Spleen (tissue), 11 donors: ENCODE measurements around the gene CCDC197. TPM values are rescaled to one million over a fixed set of nuclear protein-coding genes. Genes with fewer than 3 reads are reported as not detected.

Experiments used
- DNase-seq: peaks from one replicate; pipeline ENCODE4 v3.0.0-alpha.2; 2020
- H3K27ac ChIP-seq, 8 donors: fragments of 200-600 bp; sonication (generic) in 7 of 8; 1 replicate in 4 of 8; 2 replicates in 4 of 8; pipeline versions ENCODE4 v1.5.0 to v1.8.0; 2016 to 2021; ENCODE audit warnings: inconsistent platforms in 4 of 8, mild to moderate bottlenecking in 4 of 8, moderate library complexity in 1 of 8
- H3K27me3 ChIP-seq, 7 donors: fragments of 200-600 bp; sonication (generic) in 6 of 7; replicated peaks in 1 of 7; 1 replicate in 4 of 7; 2 replicates in 3 of 7; pipeline versions ENCODE4 v1.5.0 to v1.8.0; 2016 to 2021; ENCODE audit warnings: inconsistent platforms in 3 of 7, mild to moderate bottlenecking in 1 of 7
- H3K36me3 ChIP-seq, 6 donors: fragments of 200-600 bp; sonication (generic) in 5 of 6; 1 replicate in 4 of 6; 2 replicates in 2 of 6; pipeline versions ENCODE4 v1.5.0 to v1.8.0; 2016 to 2021; ENCODE audit warnings: inconsistent platforms in 2 of 6
- H3K4me1 ChIP-seq, 6 donors: fragments of 200-600 bp; sonication (generic) in 5 of 6; 1 replicate in 3 of 6; 2 replicates in 3 of 6; pipeline versions ENCODE4 v1.5.0 to v1.8.0; 2016 to 2021; ENCODE audit warnings: inconsistent platforms in 3 of 6
- H3K4me3 ChIP-seq, 8 donors: fragments of 200-600 bp; sonication (generic) in 7 of 8; 1 replicate in 4 of 8; 2 replicates in 4 of 8; pipeline versions ENCODE4 v1.5.0 to v1.8.0; 2016 to 2021; ENCODE audit warnings: inconsistent platforms in 4 of 8, mild to moderate bottlenecking in 4 of 8, moderate library complexity in 2 of 8
- H3K9me3 ChIP-seq, 8 donors: fragments of 200-600 bp; sonication (generic) in 7 of 8; 1 replicate in 4 of 8; 2 replicates in 4 of 8; pipeline versions ENCODE4 v1.5.0 to v1.8.0; 2016 to 2021; ENCODE audit warnings: inconsistent platforms in 4 of 8
- POLR2A ChIP-seq, 3 donors: fragments of 450-650 bp; IDR thresholded peaks; one replicate each; pipeline ENCODE4 v1.5.1; 2017; ENCODE audit warnings: antibody characterized with exemption in 3 of 3, mild to moderate bottlenecking in 1 of 3
- POLR2AphosphoS5 ChIP-seq, 3 donors: sonication (generic); formaldehyde crosslinking; IDR thresholded peaks; one replicate each; pipeline ENCODE4 v1.5.1; 2017; ENCODE audit warnings: antibody characterized with exemption in 3 of 3
- WGBS, 5 donors: extraction: QIAGEN DNeasy Blood & Tissue Kit in 3 of 5; methylation state at CpG; one replicate each; pipeline versions ENCODE4 v1.1.5 to v1.1.7; 2013 to 2018; 5-methylcytosine and 5-hydroxymethylcytosine counted together
- intact Hi-C: fragments of 100-400 bp; cut with DNase I; formaldehyde crosslinking; loops from one replicate; pipeline ENCODE4 v1.15.0; 2023; ENCODE audit warnings: low total_unique reads
- polyA plus RNA-seq, 3 donors: library from polyadenylated mRNA; stranded (reverse); fragments of 200-250 nt; gene quantifications; one replicate each; pipeline ENCODE4 v1.2.1, GENCODE V29; 2013
- total RNA-seq, 7 donors: library from RNA; depleted of rRNA in 3 of 7; stranded (reverse); fragments of >200 nt in 3 of 7; fragmentation: NEBNext Ultra II Directional in 4 of 7; extraction: Animal tissue kit (Norgen Biotek cat#: 25700) in 4 of 7; gene quantifications; one replicate each; pipeline versions ENCODE4 v1.1.0 to v1.2.1, GENCODE V29; 2016 to 2021
- TF ChIP-seq, protein P1 (sequence below), 11 experiments: fragments of 200-600 bp in 7 of 11; fragments of 450-650 bp in 4 of 11; sonication (generic) in 4 of 11; IDR thresholded peaks in 8 of 11; conservative IDR thresholded peaks in 3 of 11; 1 replicate in 7 of 11; 2 replicates in 4 of 11; pipeline versions ENCODE4 v1.4.0 to v1.8.0; 2016 to 2021; ENCODE audit warnings: antibody characterized with exemption in 11 of 11, inconsistent platforms in 4 of 11, mild to moderate bottlenecking in 1 of 11
- donor health status: healthy with polysubstance abuse.
- donor health status: DM: no; HTN: no; CAD: no; lungs with moderate emphysema.
- donor health status: DM: no; HTN: no; CAD: no.
- donor health status: Bipolar disorder and iron deficiency.
- donor health status: healthy.
- donor health status: DM: no; HTN: no; CAD: no.
- donor health status: DM: yes; HTN: yes; CAD: no.

CCDC197 gene
- total and polyA plus RNA-seq, 10 donors, result not detected

DNA sequence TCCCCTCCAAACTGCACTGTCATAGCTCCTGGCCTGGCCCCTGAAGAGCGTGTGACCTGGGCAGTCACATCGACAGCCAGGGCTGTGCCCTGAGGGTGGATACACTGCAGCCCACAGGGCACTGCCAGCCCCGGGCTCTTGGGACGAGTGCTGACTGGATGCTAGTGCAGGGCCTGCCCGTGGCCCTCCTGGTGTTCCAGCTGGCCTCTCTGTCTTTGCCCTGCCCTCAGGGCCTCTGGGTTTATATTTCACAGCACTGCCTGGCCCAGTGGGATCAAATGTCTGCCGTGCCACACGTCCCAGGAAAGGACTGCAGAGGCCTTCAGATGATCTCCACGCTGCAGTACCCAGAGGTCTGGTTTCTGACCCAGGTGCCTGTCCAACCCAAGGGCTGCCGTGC is 10.1 kb upstream of the CCDC197 start:
- Histone ChIP-seq H3K4me3 (no peak overlapping the region), H3K4me1 (no peaks in the 10 kb centered on the region), H3K36me3 (no peaks in the 10 kb centered on the region), H3K9me3 (no peaks in the 10 kb centered on the region), H3K27me3 (peaks cover 0 to 57% (median 0%) of the 10 kb centered on the region in 7 donors), H3K27ac (no peak overlapping the region)
- DNase-seq, result no peak
- intact Hi-C loops, result no loop called here
- TF ChIP-seq, protein P1, sequence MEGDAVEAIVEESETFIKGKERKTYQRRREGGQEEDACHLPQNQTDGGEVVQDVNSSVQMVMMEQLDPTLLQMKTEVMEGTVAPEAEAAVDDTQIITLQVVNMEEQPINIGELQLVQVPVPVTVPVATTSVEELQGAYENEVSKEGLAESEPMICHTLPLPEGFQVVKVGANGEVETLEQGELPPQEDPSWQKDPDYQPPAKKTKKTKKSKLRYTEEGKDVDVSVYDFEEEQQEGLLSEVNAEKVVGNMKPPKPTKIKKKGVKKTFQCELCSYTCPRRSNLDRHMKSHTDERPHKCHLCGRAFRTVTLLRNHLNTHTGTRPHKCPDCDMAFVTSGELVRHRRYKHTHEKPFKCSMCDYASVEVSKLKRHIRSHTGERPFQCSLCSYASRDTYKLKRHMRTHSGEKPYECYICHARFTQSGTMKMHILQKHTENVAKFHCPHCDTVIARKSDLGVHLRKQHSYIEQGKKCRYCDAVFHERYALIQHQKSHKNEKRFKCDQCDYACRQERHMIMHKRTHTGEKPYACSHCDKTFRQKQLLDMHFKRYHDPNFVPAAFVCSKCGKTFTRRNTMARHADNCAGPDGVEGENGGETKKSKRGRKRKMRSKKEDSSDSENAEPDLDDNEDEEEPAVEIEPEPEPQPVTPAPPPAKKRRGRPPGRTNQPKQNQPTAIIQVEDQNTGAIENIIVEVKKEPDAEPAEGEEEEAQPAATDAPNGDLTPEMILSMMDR (IDR thresholded peaks at IDR 0.05 in 8 of 11, conservative IDR thresholded peaks at IDR 0.05 in 3 of 11), result no peak
- no peak for TF ChIP-seq POLR2A (IDR thresholded peaks at IDR 0.05)
- WGBS, 5 donors, result 68 to 87% (median 77%) methylated on average over 2 to 9 of the region's 9 CpGs

DNA sequence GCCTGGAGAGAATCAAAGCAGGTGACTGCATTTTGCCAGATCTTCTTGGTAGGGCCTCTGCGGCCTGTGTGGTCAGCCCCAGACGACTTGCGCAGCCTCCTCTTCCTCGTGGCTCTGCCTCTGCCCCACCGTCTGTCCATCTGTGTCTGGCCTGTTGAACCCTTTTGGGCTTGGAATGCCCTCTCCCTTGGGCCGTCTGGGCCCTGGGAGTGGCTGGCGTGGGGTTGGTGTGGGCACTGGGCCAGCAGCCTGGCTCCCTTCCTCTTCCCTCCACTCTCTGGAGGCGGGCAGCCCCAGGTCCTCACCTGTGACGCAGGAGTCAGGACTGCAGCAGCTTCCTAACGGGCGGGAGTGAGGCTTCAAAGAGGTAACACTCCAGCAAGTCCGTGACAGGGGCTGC is 9.7 kb upstream of the CCDC197 start:
- no peak overlapping the region for H3K27ac ChIP-seq
- DNase-seq, result no peak
- WGBS, 5 donors, result 79 to 87% (median 84%) methylated on average over 12 of the region's 12 CpGs
- TF ChIP-seq POLR2A (IDR thresholded peaks at IDR 0.05), result no peak
- TF ChIP-seq, protein P1 (IDR thresholded peaks at IDR 0.05 in 8 of 11, conservative IDR thresholded peaks at IDR 0.05 in 3 of 11), result no peak
- intact Hi-C loops, result no loop called here
- no peaks in the 10 kb centered on the region for H3K4me1 ChIP-seq
- no peak overlapping the region for H3K4me3 ChIP-seq
- no peaks in the 10 kb centered on the region for H3K36me3 ChIP-seq
- H3K9me3 ChIP-seq, result no peaks in the 10 kb centered on the region
- peaks cover 0 to 53% (median 0%) of the 10 kb centered on the region in 7 donors for H3K27me3 ChIP-seq

DNA sequence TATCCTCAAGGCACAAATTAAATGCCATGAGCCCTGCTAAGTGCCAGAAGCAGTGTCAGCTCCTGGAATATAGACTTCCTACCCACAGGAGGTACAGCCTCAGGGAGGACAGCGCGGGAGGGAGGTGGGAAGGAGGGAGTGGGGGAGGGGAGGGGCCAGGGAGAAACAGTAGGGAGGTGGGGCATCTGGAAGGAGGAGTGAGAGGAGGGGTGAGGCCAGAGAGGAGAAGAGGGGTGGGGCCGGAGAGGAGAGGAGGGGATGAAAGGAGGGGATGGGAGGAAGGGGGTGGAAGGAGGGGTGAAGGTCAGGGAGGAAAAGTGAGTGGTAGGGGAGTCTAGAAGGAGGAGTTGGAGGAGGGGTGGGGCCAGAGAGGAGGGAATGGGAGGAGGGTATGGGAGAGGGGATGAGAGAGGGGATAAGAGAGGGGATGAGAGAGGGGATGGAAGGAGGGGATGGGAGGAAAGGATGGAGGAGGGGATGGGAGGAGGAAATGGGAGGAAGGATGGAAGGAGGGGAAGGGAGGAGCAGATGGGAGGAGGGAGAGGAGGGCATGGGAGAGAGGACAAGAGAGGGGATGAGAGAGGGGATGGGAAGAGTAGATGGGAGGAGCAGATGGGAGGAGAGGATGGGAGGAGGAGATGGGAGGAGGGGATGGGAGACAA is 9.2 kb upstream of the CCDC197 start:
- Histone ChIP-seq H3K27me3 (peaks cover 0 to 47% (median 0%) of the 10 kb centered on the region in 7 donors), H3K4me3 (no peak overlapping the region), H3K27ac (no peak overlapping the region), H3K36me3 (no peaks in the 10 kb centered on the region), H3K4me1 (no peaks in the 10 kb centered on the region), H3K9me3 (no peaks in the 10 kb centered on the region)
- WGBS, 5 donors, result 72 to 86% (median 77%) methylated on average over 3 of the region's 3 CpGs
- TF ChIP-seq, protein P1 (IDR thresholded peaks at IDR 0.05 in 8 of 11, conservative IDR thresholded peaks at IDR 0.05 in 3 of 11), result no peak
- TF ChIP-seq POLR2AphosphoS5 (IDR thresholded peaks at IDR 0.05), result no peak
- TF ChIP-seq POLR2A (IDR thresholded peaks at IDR 0.05), result no peak
- no peak for DNase-seq
- intact Hi-C loops, result no loop called here

DNA sequence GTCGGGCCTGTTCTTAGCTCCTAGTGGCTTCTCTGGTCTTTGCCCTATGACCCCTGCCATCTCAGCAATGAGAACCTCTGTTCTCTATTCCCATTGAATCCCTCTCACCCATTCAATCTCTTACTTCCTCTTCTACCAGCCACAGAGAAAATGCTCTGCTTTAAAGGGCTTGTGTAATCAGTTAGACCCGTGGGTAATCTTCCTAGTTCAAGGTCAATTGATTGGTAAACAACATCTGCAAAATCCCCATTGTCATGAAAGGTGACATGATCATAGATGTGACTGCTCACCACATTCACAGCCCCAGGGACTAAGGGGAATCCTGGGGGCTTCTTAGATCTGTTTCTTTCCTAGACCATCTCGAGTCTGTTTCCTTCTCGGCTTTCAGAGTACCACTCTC is 7.2 kb upstream of the CCDC197 start:
- intact Hi-C loops, result no loop called here
- H3K4me1 ChIP-seq, result no peaks in the 10 kb centered on the region
- H3K36me3 ChIP-seq, result no peaks in the 10 kb centered on the region
- H3K27me3 ChIP-seq, result peaks cover 0 to 31% (median 0%) of the 10 kb centered on the region in 7 donors
- H3K27ac ChIP-seq, result no peak overlapping the region
- 52 to 62% (median 54%) methylated on average over 4 of the region's 4 CpGs for whole genome bisulfite sequencing, 5 donors
- TF ChIP-seq POLR2A (IDR thresholded peaks at IDR 0.05) (no peak), POLR2AphosphoS5 (IDR thresholded peaks at IDR 0.05) (no peak)
- TF ChIP-seq, protein P1 (IDR thresholded peaks at IDR 0.05 in 8 of 11, conservative IDR thresholded peaks at IDR 0.05 in 3 of 11), result no peak
- no peaks in the 10 kb centered on the region for H3K9me3 ChIP-seq
- H3K4me3 ChIP-seq, result no peak overlapping the region
- DNase-seq, result no peak
